Activated naive CD4-positive, alpha-beta T cell treated with anti-CD3 and anti-CD28 coated beads, Interleukin-2, amount 50 U/mL, for 72 hours (primary cell): ENCODE measurements around the gene KCNG1. TPM values are rescaled to one million over a fixed set of nuclear protein-coding genes. Genes with fewer than 3 reads are reported as not detected.
A peak's percentile ranks its signal among the peaks of the same experiment; 100 is the strongest.

Experiments used
- ATAC-seq, 2 donors: fragments of 150-1000 bp; cut with Tn5 transposase; 2 replicates each; pipeline ENCODE4 v1.10.0; 2021; ENCODE audit warnings: mild to moderate bottlenecking in 2 of 2, moderate library complexity in 2 of 2
- DNase-seq, 2 donors: peaks; one replicate each; pipeline ENCODE4 v3.0.0; 2021 to 2022; ENCODE audit warnings: low spot score in 2 of 2
- H3K27ac Mint-ChIP-seq, 2 donors: one replicate each; pipeline ENCODE4 v1.8.0; 2022; ENCODE audit warnings: mild to moderate bottlenecking in 2 of 2, mixed read lengths in 2 of 2
- H3K36me3 Mint-ChIP-seq, 2 donors: one replicate each; pipeline ENCODE4 v1.8.0; 2022; ENCODE audit warnings: mixed read lengths in 2 of 2
- H3K9me3 Mint-ChIP-seq, 2 donors: one replicate each; pipeline ENCODE4 v1.8.0; 2022; ENCODE audit warnings: mixed read lengths in 2 of 2
- total RNA-seq, 2 donors: library from RNA; stranded (reverse); gene quantifications; one replicate each; pipeline ENCODE4 v1.2.3, GENCODE V29; 2022

KCNG1 gene
- total RNA-seq, 2 donors from 2014 or later = 0.86 TPM; not detected in 1

GRCh38 chr20:51043811-51044210 is 20.9 kb upstream of the KCNG1 start:
- H3K27ac Mint-ChIP-seq = no peak overlapping the region
- ATAC-seq (no peak), DNase-seq (no peak)
- H3K36me3 Mint-ChIP-seq = no peaks in the 10 kb centered on the region
- H3K9me3 Mint-ChIP-seq = peaks cover 0 to 3% of the 10 kb centered on the region in 2 donors

DNA sequence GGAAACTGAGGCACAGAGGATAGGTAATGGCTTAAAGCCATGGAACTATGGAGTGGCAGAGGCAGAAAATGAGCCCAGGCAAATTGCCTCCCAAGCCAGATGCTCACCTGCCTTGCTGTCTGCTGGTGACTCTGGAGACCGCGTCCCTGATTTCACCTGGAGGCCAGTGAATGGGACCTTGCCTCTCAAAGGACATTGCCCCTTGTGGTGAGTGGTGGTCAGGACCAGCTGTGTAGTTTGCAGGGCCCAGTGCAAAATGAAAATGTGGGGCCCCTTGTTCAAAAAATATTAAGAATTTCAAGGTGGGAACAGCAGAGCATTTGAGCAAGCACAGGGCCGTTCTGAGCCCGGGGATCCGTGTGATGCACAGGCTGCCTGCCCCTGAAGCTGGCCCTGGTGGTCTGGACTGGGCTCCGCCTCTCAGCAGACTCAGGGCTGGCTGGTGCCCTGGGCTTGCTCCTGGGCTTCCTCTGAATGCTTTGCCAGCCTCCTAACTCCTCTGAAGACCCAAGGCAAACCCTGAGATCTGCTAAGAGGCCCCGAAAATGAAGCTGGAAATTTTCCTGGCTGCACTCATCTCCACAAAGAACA is 19.8 kb upstream of the KCNG1 start:
- ATAC-seq (no peak), DNase-seq (no peak)
- peaks cover 0 to 3% of the 10 kb centered on the region in 2 donors for H3K9me3 Mint-ChIP-seq
- no peaks in the 10 kb centered on the region for H3K36me3 Mint-ChIP-seq
- no peak overlapping the region for H3K27ac Mint-ChIP-seq

- no peaks in the 10 kb centered on the region for H3K36me3 Mint-ChIP-seq
- ATAC-seq = no peak
- no peak for DNase-seq
- H3K9me3 Mint-ChIP-seq = peaks cover 0 to 3% of the 10 kb centered on the region in 2 donors
- H3K27ac Mint-ChIP-seq = no peak overlapping the region
Observed at GRCh38 chr20:51042064-51042463, 19.2 kb upstream of the KCNG1 start.

- DNase-seq (no peak), ATAC-seq (no peak)
- Mint-ChIP-seq H3K27ac (no peak overlapping the region), H3K9me3 (no peaks in the 10 kb centered on the region), H3K36me3 (no peaks in the 10 kb centered on the region)
Observed at GRCh38 chr20:51037532-51038115, 14.7 kb upstream of the KCNG1 start.

- H3K27ac Mint-ChIP-seq = no peak overlapping the region
- ATAC-seq = peak in 1 of 2 donors; percentile 22
- no peaks in the 10 kb centered on the region for H3K9me3 Mint-ChIP-seq
- peaks cover 0 to 5% of the 10 kb centered on the region in 2 donors for H3K36me3 Mint-ChIP-seq
- no peak for DNase-seq
Observed at GRCh38 chr20:51036827-51037531, 14.1 kb upstream of the KCNG1 start.

DNA sequence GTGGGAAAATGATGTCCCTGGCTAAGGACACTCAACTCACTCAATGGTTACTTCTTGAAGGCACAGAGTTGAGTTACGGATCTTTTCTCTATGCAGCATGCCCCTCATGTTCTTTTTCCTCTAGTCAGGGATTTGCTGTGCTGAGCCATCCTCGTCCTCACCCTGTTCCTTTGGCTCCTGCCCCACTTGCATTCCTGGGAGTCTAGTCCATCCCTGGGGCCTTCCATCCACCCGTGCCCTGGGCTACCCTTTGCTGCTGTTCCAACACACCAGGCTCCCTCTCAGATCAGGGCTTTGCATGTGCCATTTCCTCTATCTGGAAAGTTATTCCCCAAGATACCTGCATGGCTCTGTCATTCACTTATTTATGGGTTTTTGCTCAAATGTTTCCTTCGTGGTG is 13.3 kb upstream of the KCNG1 start:
- Mint-ChIP-seq H3K27ac (no peak overlapping the region), H3K36me3 (peaks cover 0 to 11% of the 10 kb centered on the region in 2 donors), H3K9me3 (no peaks in the 10 kb centered on the region)
- DNase-seq = no peak
- ATAC-seq = no peak

- ATAC-seq (no peak), DNase-seq (no peak)
- H3K27ac Mint-ChIP-seq = no peak overlapping the region
- H3K9me3 Mint-ChIP-seq = no peaks in the 10 kb centered on the region
- H3K36me3 Mint-ChIP-seq = peaks cover 0 to 11% of the 10 kb centered on the region in 2 donors
Observed at GRCh38 chr20:51034988-51035656, 12.2 kb upstream of the KCNG1 start.

DNA sequence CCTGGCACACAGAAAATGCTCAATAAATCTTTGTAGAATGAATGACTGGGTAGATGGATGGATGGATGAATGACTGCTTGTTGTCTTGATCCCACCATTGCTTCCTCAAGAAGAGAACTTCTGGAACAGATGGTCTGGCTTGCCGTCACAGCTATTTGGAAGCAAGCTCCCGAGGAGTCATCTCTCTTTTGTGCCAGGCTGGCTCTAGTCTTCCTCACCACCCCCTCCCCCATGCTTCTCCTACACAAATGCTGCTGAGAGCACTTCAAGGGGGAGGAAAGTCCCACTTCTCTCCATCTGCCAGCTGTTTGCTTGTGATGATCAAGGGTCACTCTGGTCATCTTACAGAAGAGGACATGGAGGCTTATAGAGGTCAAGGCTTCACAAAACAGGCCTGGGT is 11.6 kb upstream of the KCNG1 start:
- no peak for DNase-seq
- Mint-ChIP-seq H3K27ac (no peak overlapping the region), H3K9me3 (no peaks in the 10 kb centered on the region), H3K36me3 (peaks cover 0 to 11% of the 10 kb centered on the region in 2 donors)
- ATAC-seq = no peak

DNA sequence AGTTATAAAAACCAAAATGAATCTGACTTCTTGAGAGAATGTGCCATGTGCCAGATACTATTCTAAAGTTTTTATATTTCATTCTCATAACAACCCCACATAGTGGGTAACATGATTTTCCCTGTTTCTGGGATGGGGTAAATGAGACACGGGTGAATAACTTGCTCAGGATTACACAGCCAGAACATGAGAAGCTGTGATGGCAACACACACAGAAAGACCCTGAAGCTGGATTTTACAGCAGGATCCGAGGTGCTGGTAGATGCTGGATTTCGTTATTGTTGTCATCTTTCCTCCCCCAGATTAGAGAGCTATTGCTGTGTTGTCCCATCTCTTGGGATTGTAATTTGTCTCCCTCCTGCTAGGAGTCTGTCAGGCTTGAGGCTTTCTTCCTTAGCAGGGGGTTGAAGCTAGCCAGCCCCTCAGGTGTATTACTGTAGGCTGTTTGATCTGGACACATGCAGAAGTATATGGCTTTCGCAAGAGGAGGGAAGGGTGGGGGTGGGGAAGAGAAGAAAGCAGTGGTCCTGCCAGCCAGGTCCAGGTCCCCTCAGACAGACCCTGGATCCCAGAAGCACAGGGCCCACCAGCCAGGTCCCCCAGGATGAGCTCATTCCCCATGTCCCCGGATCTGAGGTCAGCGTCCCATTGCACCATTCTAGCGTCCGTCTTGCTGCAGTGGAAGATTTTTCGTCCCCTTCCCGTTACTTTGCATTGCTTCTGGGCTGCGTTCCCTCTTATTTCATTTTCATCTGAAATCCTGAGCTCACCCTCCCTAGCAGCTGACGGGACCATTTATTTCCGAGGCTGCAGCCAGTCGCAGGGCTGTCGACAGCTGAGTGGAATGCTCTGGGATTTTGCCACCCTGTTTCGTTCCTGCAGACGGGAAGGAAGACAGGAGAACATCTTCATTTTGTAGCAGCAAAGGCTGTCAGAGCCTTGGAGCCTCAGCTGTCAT is 7.3 kb upstream of the KCNG1 start:
- Mint-ChIP-seq H3K36me3 (peaks cover 0 to 11% of the 10 kb centered on the region in 2 donors), H3K9me3 (no peaks in the 10 kb centered on the region), H3K27ac (no peak overlapping the region)
- DNase-seq (no peak), ATAC-seq (no peak)

DNA sequence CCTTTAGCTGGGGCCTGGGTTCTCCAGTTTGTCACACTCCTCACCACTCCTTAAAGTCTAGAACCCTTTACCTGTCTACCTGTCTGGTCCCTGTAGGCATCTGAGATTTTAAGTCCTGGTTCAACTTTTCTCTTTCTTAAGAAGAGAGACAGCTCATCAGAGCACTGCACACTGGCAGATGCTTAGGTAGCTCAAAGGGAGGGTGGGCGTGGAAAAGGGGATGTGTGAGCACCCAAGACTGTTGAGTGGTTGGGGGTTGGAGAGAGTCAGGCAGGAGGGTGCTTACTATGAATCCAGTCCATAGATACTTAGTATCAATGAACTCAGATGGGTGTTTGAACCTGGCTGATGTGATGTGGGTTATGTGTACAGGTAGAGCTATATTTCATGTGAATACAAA is 6.6 kb upstream of the KCNG1 start:
- DNase-seq = no peak
- no peaks in the 10 kb centered on the region for H3K9me3 Mint-ChIP-seq
- no peak for ATAC-seq
- H3K27ac Mint-ChIP-seq = no peak overlapping the region
- peaks cover 0 to 11% of the 10 kb centered on the region in 2 donors for H3K36me3 Mint-ChIP-seq

DNA sequence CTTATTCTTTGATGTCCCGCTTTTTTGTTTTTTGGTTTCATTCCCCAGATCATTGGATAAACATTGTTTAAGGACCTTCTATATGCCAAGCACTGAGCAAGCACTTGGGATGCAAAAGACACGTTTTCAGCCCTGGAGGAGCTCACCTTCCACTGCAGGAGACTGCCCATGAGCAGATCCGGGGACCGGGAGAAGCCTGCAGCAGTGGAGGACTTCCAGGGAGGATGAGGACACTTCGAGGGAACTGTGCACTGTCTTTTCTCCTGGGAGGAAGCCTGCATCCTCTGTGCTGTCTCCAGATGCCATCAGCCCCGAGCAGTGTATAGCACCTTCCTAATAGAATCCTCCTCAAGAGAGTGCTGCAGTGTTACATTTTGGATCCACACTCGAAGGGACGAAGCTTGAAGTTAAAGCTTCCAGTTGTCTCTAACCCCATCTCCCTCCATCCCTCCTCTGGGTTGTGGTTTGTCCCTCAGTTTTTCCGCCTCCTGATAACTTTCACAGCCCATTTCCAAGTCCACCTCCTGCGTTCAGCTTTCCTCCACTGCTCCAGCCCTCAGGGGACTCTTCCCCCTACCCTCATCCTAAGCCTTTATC is 5.8 kb upstream of the KCNG1 start:
- no peaks in the 10 kb centered on the region for H3K9me3 Mint-ChIP-seq
- no peak for DNase-seq
- H3K27ac Mint-ChIP-seq = no peak overlapping the region
- ATAC-seq = no peak
- H3K36me3 Mint-ChIP-seq = peaks cover 0 to 11% of the 10 kb centered on the region in 2 donors

DNA sequence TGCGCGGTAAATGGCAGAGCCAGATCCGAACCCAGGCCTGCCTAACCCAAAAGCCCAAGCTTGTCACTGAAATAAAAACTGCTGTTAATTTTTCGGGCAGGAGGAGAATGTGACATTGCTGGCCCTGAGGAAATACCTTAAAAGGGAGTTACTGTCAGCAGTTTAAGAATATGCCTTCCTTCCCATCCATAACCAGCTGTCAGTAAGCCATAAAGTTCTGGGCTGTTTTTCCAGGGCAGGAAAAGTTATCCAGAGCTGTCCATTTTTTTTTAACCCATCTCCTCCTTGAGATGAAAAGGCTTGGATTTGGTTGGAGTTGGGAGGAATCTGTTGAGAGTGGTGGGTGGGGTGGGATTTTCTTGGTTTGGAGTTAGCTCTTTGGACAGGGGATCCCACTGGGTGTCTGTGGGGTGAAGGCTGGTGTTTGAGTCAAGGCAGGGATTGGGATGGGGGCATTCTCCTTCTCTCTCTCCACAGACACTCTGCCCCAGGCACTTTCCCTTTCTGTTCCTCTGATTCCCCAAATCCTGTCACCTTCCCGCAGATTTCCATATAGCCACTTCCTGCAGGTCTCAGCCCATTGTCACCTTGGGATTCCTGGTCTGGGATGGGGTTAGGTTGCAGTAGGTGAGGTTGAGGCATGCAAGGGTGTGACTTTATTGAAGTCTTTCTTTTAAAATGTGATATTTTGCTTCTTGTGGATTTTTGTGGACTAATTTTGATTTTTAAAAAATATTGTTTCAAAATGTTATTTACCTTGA is 4.3 kb upstream of the KCNG1 start:
- no peak for ATAC-seq
- DNase-seq = no peak
- peaks cover under 1 to 8% of the 10 kb centered on the region in 2 donors for H3K36me3 Mint-ChIP-seq
- H3K9me3 Mint-ChIP-seq = no peaks in the 10 kb centered on the region
- no peak overlapping the region for H3K27ac Mint-ChIP-seq

DNA sequence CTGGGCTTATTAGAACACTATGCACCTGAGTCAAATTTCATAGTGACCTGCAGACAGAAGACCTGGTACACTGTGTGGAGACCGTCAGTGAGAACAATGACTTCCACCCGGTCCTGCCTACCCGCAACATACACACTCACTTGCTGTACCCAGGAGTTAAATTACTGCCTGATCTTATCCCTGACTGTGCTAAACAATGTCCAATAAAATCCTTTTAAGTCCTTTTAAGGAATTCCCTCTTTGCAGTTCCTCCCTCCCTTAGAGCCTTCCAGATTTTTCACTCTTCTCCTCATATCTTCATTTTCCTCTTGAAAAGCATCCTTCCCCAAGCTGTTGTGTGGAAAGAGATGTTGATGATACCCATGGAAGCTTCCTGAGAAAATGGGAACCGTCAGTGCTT is 3.4 kb upstream of the KCNG1 start:
- ATAC-seq = no peak
- no peak overlapping the region for H3K27ac Mint-ChIP-seq
- peaks cover 0 to 4% of the 10 kb centered on the region in 2 donors for H3K36me3 Mint-ChIP-seq
- no peaks in the 10 kb centered on the region for H3K9me3 Mint-ChIP-seq
- DNase-seq = no peak

DNA sequence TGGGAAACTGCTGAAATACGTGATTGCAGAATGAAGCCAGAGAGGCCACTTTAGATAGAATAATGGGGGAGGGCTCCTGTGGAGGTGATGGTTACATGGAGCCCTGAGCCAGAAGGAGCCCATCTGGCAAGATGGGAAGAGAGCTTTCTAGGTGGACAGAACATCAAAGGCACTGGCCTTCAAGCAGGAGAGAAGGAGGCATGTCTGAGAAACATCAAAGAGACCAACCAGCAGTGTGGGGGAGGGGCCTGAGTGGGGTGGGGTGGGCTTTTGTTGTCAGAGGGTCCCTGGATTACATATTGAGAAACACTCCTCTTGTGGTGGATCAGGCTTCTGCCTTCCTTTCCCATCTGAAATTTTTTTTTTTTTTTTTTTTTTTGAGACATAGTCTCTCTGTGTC is 1.9 kb upstream of the KCNG1 start:
- H3K36me3 Mint-ChIP-seq = peaks cover 0 to 4% of the 10 kb centered on the region in 2 donors
- ATAC-seq = no peak
- no peaks in the 10 kb centered on the region for H3K9me3 Mint-ChIP-seq
- no peak for DNase-seq
- H3K27ac Mint-ChIP-seq = no peak overlapping the region

GRCh38 chr20:51023617-51024155 is 779 bp upstream of the KCNG1 start:
- DNase-seq (no peak), ATAC-seq (no peak)
- Mint-ChIP-seq H3K36me3 (peaks cover 0 to 4% of the 10 kb centered on the region in 2 donors), H3K27ac (no peak overlapping the region), H3K9me3 (no peaks in the 10 kb centered on the region)
